GM23248 (cell line): ENCODE measurements around the gene ACSS1.

Experiments used
- EZH2 ChIP-seq: fragments of 200-600 bp; sonication (generic); IDR thresholded peaks from 2 replicates; pipeline ENCODE4 v1.6.1; 2018; ENCODE audit warnings: antibody characterized with exemption, mild to moderate bottlenecking; ENCODE audit not compliant: insufficient read depth, poor library complexity, severe bottlenecking
- EZH2phosphoT487 ChIP-seq: fragments of 200-600 bp; sonication (generic); IDR thresholded peaks from 2 replicates; pipeline ENCODE4 v1.6.1; 2018; ENCODE audit warnings: antibody characterized with exemption, moderate library complexity, mild to moderate bottlenecking, low read depth; ENCODE audit not compliant: insufficient read depth

DNA sequence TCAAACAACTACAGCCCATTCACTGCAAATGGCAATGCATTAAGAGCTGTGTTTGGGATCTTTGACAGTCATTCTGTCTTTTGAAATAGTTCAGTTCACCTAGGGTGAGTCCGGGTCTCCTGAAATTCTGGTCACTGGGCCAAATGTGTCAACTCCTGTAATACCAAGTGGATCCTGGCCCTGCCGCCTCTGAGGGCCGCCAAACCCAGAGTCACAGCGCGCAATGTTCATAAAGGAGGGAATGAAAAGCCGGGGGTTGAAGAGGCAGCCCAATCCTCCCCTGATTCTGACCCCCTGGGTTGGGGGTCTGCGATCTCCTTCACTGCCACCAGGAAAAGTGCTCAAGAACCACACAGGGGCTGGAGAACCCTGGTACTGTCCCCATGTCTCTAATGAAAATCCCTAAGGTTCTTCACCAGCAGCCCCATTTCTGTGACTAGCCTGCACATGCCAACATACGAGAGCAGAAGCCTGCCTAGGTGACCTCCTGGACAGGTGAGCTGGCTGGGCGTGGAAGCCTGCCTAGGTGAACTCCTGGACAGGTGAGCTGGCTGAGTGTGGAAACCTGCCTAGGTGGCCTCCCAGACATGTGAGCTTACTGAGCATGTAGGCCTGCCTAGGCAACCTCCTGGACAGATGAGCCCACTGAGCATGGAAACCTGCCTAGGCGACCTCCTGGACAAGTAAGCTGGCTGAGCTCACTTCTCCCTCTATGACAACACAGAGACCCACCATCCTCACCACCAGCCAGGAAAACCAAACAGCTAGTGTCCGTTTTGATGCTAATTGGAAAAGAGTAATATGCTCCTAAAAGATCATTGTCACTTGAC, 49.3 kb downstream of the ACSS1 start:
- TF ChIP-seq EZH2 (no peak), EZH2phosphoT487 (no peak)
